Measurements from ENCODE around the gene SEC61B. TPM values are rescaled to one million over a fixed set of nuclear protein-coding genes. Genes with fewer than 3 reads are reported as not detected.

SEC61B gene
- total and polyA plus RNA-seq, 2 experiments from 2014 or later: 133 to 602 TPM

DNA sequence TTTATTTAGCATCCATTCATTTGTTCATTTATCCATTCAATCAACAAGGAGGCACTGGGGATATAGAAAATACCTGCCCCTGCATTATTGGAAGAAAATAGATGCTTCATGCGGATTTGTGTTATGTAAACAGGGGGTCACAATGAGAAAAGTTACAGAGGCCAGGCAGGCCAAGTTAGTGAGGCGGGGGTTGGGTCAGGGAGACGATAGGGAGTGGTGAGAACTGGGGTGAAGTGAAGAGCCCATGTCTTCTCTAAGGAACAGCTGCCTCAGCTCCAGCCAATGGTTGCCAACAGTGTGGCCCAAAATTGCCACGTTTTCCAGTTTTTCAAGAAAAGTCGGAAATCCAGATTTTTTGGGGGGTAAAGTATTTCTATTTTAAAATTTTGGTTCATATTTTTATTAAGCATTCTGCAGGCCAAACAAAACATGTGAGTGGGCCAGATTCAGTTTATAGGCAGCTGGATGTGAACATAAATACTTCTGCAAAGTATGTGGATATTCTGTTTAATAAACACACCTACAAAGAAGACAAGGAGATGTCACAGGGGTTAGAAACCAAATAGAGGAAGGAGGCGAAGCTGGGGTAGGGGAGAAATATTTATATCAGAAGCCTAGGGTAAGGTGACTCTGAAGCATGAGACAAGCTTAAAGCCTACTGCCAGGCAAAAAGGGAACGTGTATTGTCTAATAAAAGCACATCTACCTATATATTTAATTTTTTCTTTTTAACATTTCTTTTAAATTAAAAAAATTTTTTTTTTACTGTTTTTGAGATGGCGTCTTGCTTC lies 44.3 kb upstream of the SEC61B start:
- no peaks in the 10 kb centered on the region for H3K27me3 Mint-ChIP-seq (ENCODE audit: insufficient read depth, low read depth, poor library complexity)

More for the DNA sequence above, 44.3 kb upstream of the SEC61B start:
- H3K4me1 Mint-ChIP-seq: peaks cover 24% of the 10 kb centered on the region; the same call in 2 of the 3 replicates
- no peaks in the 10 kb centered on the region for H3K27me3 ChIP-seq (ENCODE audit: insufficient read depth)
- H4K20me1 ChIP-seq (replicated peaks; ENCODE audit: insufficient read depth): no peaks in the 10 kb centered on the region
- peaks cover 4% of the 10 kb centered on the region; the same call in 1 of the 2 replicates for H3K4me1 ChIP-seq (ENCODE audit: insufficient read depth)
- H3K9me2 ChIP-seq (ENCODE audit: insufficient read depth): no peaks in the 10 kb centered on the region
- no peak overlapping the region for H3K4me2 ChIP-seq
- no peak overlapping the region for H3K4me3 Mint-ChIP-seq
- H3K27ac Mint-ChIP-seq: no peak overlapping the region
- ATAC-seq: no peak
- TF ChIP-seq POLR2AphosphoS5 (IDR thresholded peaks at IDR 0.05; ENCODE audit: low read depth): no peak
- TF ChIP-seq, protein P1, sequence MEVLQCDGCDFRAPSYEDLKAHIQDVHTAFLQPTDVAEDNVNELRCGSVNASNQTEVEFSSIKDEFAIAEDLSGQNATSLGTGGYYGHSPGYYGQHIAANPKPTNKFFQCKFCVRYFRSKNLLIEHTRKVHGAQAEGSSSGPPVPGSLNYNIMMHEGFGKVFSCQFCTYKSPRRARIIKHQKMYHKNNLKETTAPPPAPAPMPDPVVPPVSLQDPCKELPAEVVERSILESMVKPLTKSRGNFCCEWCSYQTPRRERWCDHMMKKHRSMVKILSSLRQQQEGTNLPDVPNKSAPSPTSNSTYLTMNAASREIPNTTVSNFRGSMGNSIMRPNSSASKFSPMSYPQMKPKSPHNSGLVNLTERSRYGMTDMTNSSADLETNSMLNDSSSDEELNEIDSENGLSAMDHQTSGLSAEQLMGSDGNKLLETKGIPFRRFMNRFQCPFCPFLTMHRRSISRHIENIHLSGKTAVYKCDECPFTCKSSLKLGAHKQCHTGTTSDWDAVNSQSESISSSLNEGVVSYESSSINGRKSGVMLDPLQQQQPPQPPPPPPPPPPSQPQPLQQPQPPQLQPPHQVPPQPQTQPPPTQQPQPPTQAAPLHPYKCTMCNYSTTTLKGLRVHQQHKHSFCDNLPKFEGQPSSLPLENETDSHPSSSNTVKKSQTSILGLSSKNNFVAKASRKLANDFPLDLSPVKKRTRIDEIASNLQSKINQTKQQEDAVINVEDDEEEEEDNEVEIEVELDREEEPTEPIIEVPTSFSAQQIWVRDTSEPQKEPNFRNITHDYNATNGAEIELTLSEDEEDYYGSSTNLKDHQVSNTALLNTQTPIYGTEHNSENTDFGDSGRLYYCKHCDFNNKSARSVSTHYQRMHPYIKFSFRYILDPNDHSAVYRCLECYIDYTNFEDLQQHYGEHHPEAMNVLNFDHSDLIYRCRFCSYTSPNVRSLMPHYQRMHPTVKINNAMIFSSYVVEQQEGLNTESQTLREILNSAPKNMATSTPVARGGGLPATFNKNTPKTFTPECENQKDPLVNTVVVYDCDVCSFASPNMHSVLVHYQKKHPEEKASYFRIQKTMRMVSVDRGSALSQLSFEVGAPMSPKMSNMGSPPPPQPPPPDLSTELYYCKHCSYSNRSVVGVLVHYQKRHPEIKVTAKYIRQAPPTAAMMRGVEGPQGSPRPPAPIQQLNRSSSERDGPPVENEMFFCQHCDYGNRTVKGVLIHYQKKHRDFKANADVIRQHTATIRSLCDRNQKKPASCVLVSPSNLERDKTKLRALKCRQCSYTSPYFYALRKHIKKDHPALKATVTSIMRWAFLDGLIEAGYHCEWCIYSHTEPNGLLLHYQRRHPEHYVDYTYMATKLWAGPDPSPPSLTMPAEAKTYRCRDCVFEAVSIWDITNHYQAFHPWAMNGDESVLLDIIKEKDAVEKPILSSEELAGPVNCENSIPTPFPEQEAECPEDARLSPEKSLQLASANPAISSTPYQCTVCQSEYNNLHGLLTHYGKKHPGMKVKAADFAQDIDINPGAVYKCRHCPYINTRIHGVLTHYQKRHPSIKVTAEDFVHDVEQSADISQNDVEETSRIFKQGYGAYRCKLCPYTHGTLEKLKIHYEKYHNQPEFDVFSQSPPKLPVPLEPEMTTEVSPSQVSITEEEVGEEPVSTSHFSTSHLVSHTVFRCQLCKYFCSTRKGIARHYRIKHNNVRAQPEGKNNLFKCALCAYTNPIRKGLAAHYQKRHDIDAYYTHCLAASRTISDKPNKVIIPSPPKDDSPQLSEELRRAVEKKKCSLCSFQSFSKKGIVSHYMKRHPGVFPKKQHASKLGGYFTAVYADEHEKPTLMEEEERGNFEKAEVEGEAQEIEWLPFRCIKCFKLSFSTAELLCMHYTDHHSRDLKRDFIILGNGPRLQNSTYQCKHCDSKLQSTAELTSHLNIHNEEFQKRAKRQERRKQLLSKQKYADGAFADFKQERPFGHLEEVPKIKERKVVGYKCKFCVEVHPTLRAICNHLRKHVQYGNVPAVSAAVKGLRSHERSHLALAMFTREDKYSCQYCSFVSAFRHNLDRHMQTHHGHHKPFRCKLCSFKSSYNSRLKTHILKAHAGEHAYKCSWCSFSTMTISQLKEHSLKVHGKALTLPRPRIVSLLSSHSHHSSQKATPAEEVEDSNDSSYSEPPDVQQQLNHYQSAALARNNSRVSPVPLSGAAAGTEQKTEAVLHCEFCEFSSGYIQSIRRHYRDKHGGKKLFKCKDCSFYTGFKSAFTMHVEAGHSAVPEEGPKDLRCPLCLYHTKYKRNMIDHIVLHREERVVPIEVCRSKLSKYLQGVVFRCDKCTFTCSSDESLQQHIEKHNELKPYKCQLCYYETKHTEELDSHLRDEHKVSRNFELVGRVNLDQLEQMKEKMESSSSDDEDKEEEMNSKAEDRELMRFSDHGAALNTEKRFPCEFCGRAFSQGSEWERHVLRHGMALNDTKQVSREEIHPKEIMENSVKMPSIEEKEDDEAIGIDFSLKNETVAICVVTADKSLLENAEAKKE (CRISPR knock-in tag; IDR thresholded peaks at IDR 0.05): no peak
- TF ChIP-seq, protein P2, sequence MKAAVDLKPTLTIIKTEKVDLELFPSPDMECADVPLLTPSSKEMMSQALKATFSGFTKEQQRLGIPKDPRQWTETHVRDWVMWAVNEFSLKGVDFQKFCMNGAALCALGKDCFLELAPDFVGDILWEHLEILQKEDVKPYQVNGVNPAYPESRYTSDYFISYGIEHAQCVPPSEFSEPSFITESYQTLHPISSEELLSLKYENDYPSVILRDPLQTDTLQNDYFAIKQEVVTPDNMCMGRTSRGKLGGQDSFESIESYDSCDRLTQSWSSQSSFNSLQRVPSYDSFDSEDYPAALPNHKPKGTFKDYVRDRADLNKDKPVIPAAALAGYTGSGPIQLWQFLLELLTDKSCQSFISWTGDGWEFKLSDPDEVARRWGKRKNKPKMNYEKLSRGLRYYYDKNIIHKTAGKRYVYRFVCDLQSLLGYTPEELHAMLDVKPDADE (IDR thresholded peaks at IDR 0.05): no peak
- no peak for TF ChIP-seq STAT1 (IDR thresholded peaks at IDR 0.05; ENCODE audit: unreplicated experiment)
- TF ChIP-seq ZNF331 (CRISPR knock-in tag; IDR thresholded peaks at IDR 0.05; ENCODE audit: low read depth): no peak
- no peaks in the 10 kb centered on the region for H3K79me2 ChIP-seq (replicated peaks; ENCODE audit: insufficient read depth)
- no peaks in the 10 kb centered on the region for H3F3A ChIP-seq (replicated peaks; ENCODE audit: low read depth)
- H3K4me3 ChIP-seq: no peak overlapping the region
- H3K27ac ChIP-seq (ENCODE audit: low read depth): no peak overlapping the region
- H2AFZ ChIP-seq: no peak overlapping the region
- DNase-seq (ENCODE audit: low spot score): no peak
- no peaks in the 10 kb centered on the region for H3K36me3 Mint-ChIP-seq (ENCODE audit: low read depth)
- no peaks in the 10 kb centered on the region for H3K9me3 Mint-ChIP-seq
- no peaks in the 10 kb centered on the region for H3K36me3 ChIP-seq (ENCODE audit: insufficient read depth)
